ENCODE results near the gene SCML1. TPM values are rescaled to one million over a fixed set of nuclear protein-coding genes. Genes with fewer than 3 reads are reported as not detected.

Gene SCML1
- total RNA-seq, 1 experiment from 2014 or later: 1.6 TPM

DNA sequence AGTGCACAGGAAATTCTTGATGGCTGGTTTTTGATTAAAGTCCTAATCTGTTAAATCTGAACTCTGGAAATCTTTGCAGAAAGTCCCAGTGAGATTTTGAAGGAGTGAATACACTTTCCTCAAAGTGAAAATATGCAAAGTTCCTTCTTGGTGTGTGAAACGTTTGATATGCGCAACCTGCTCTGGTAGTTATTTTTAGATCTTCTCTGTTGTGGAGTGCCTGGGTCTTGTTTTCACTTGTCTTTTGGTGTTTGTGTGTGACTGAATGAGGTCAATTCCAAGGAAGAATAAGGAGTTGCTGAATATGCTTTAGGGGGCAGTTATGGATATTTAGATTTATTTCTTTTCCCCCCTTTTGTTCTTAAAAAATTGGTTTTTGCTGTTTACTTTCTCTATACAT is 41.7 kb downstream of the SCML1 start:
- Histone ChIP-seq H3K23me2 (ENCODE audit: insufficient read length, low read depth, low read length, poor library complexity, severe bottlenecking) (no peaks in the 10 kb centered on the region), H2BK15ac (ENCODE audit: low read depth, low read length) (no peak overlapping the region), H2AK5ac (ENCODE audit: insufficient read length, low read length) (no peak overlapping the region), H2BK120ac (ENCODE audit: low read depth, low read length, poor library complexity, severe bottlenecking) (no peak overlapping the region), H3K18ac (ENCODE audit: insufficient read length, low read depth, low read length) (no peak overlapping the region), H3K79me2 (ENCODE audit: insufficient read depth, low read length) (no peaks in the 10 kb centered on the region), H3K23ac (ENCODE audit: insufficient read length, low read depth, low read length) (no peak overlapping the region), H3T11ph (ENCODE audit: low read length) (no peak overlapping the region), H3K4me2 (ENCODE audit: insufficient read depth, insufficient read length, low read length) (no peak overlapping the region), H3K4me1 (ENCODE audit: insufficient read depth, low read length) (no peaks in the 10 kb centered on the region), H4K20me1 (ENCODE audit: control insufficient read depth, insufficient read depth, insufficient read length) (no peaks in the 10 kb centered on the region), H3K14ac (ENCODE audit: insufficient read depth, low read length) (no peak overlapping the region), H3K4ac (ENCODE audit: low read depth, low read length) (no peak overlapping the region), H3K27ac (ENCODE audit: insufficient read length, low read depth, low read length) (no peak overlapping the region), H3K56ac (ENCODE audit: insufficient read length, low read depth, low read length) (no peak overlapping the region), H4K5ac (ENCODE audit: insufficient read length, low read depth, low read length) (no peak overlapping the region), H3K79me1 (ENCODE audit: insufficient read depth, low read depth, low read length, poor library complexity, severe bottlenecking) (no peaks in the 10 kb centered on the region), H2BK12ac (ENCODE audit: insufficient read length, low read depth, low read length) (no peak overlapping the region), H2BK5ac (ENCODE audit: insufficient read length, low read length) (no peak overlapping the region), H3K9ac (ENCODE audit: extremely low read depth, insufficient read length, low read length) (no peak overlapping the region), H3K27me3 (ENCODE audit: insufficient read depth, low read length) (no peaks in the 10 kb centered on the region; the same call in 1 of the 2 replicates), H2AFZ (ENCODE audit: low read length) (no peak overlapping the region), H4K8ac (replicated peaks; ENCODE audit: insufficient read length, low read depth, low read length) (no peak overlapping the region), H4K91ac (ENCODE audit: insufficient read length, low read depth, low read length) (no peak overlapping the region), H2BK20ac (ENCODE audit: low read depth, low read length, poor library complexity, severe bottlenecking) (no peak overlapping the region), H3K9me3 (ENCODE audit: control insufficient read depth, low read depth, low read length) (peaks cover 6% of the 10 kb centered on the region)
- Mint-ChIP-seq H3K36me3 (ENCODE audit: insufficient read depth in 1 of 3, low read depth in 3 of 3) (peaks cover 4 to 7% (median 6%) of the 10 kb centered on the region in 3 experiments; a peak in 5 of 7 replicates), H3K27ac (no peak overlapping the region), H3K4me1 (peaks cover 4% of the 10 kb centered on the region in 2 experiments), H3K9me3 (peaks cover 38 to 39% of the 10 kb centered on the region in 2 experiments), H3K4me3 (no peak overlapping the region), H3K27me3 (ENCODE audit: low read depth) (peaks cover 2% of the 10 kb centered on the region; the same call in 1 of the 2 replicates)
- TF ChIP-seq, protein P1, sequence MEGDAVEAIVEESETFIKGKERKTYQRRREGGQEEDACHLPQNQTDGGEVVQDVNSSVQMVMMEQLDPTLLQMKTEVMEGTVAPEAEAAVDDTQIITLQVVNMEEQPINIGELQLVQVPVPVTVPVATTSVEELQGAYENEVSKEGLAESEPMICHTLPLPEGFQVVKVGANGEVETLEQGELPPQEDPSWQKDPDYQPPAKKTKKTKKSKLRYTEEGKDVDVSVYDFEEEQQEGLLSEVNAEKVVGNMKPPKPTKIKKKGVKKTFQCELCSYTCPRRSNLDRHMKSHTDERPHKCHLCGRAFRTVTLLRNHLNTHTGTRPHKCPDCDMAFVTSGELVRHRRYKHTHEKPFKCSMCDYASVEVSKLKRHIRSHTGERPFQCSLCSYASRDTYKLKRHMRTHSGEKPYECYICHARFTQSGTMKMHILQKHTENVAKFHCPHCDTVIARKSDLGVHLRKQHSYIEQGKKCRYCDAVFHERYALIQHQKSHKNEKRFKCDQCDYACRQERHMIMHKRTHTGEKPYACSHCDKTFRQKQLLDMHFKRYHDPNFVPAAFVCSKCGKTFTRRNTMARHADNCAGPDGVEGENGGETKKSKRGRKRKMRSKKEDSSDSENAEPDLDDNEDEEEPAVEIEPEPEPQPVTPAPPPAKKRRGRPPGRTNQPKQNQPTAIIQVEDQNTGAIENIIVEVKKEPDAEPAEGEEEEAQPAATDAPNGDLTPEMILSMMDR (conservative IDR thresholded peaks at IDR 0.05): no peak
- DNase-seq: no peak
- WGBS (ENCODE audit: extremely low coverage, insufficient read length, low lambda C conversion rate): no CpG with 5 or more reads among the region's 2 CpGs
